IgD-negative memory B cell (primary cell): ENCODE data around the gene SARM1. TPM values are rescaled to one million over a fixed set of nuclear protein-coding genes. Genes with fewer than 3 reads are reported as not detected.

Experiments used
- H3K27ac Mint-ChIP-seq, 3 donors: one replicate each; pipeline ENCODE4 v1.8.0; 2020 to 2022; ENCODE audit warnings: mild to moderate bottlenecking in 3 of 3, mixed read lengths in 3 of 3, moderate library complexity in 1 of 3
- H3K27me3 Mint-ChIP-seq: one replicate; pipeline ENCODE4 v1.8.0; 2021; ENCODE audit warnings: mixed read lengths
- H3K36me3 Mint-ChIP-seq: one replicate; pipeline ENCODE4 v1.8.0; 2020; ENCODE audit warnings: mild to moderate bottlenecking, mixed read lengths
- H3K4me1 Mint-ChIP-seq, 3 donors: one replicate each; pipeline ENCODE4 v1.8.0; 2020 to 2022; ENCODE audit warnings: mixed read lengths in 3 of 3, mild to moderate bottlenecking in 1 of 3
- H3K4me3 Mint-ChIP-seq, 4 donors: one replicate each; pipeline ENCODE4 v1.8.0; 2020 to 2022; ENCODE audit warnings: mild to moderate bottlenecking in 4 of 4, mixed read lengths in 4 of 4, moderate library complexity in 3 of 4
- H3K9me3 Mint-ChIP-seq, 3 donors: one replicate each; pipeline ENCODE4 v1.8.0; 2020 to 2021; ENCODE audit warnings: mixed read lengths in 3 of 3, mild to moderate bottlenecking in 1 of 3
- polyA plus RNA-seq: library from polyadenylated mRNA; unstranded; fragments of 300-500 nt; fragmentation: Illumina TruSeq; gene quantifications from one replicate; pipeline ENCODE4 v1.2.3, GENCODE V29; 2021

The SARM1 gene
- polyA plus RNA-seq, 1 donor from 2014 or later, result 5.6 TPM

DNA sequence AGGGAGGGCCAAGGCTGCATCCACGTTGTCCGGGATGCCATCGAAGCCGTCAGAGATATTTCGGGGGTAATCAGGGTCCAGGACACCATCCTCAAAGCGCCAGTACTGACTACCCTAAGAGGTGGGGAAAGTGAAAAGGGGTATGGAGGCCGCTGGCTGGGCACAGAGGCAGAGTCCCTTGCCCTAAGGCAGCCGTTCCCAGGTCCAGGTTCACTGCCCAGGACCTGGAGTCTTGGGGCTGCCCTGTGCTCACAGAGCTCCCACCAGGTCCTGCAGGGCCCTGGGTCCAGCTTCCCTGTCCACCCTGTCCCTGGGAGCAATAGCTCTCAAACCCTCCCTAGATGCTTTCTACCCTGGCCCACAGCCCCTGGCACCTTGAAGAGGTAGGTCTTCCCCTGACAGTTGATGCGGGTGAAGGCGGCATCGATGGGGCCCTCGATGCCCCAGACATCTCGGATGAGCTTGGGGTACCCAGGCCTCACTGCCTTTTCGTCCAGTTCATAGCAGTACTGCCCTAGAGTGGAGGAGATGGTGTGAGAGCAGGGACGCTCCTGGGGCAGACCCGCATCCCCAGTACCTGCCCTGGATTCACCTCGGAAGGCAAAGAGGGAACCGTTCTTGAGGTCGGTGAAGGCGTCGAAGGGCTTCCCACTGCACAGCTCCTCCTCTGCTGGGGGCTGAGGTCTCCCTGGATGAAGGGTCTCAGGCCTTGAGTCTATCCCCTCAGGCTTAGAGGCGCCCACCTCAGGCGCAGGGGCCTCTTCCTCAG, 2.4 kb upstream of the SARM1 start:
- Mint-ChIP-seq H3K4me3 (peak overlapping the region in 2 of 4 donors; percentile 21 to 43), H3K36me3 (no peaks in the 10 kb centered on the region), H3K27me3 (no peaks in the 10 kb centered on the region), H3K9me3 (no peaks in the 10 kb centered on the region), H3K27ac (peak overlapping the region in 1 of 3 donors; percentile 8), H3K4me1 (peaks cover 0 to 15% (median 12%) of the 10 kb centered on the region in 3 donors)

DNA sequence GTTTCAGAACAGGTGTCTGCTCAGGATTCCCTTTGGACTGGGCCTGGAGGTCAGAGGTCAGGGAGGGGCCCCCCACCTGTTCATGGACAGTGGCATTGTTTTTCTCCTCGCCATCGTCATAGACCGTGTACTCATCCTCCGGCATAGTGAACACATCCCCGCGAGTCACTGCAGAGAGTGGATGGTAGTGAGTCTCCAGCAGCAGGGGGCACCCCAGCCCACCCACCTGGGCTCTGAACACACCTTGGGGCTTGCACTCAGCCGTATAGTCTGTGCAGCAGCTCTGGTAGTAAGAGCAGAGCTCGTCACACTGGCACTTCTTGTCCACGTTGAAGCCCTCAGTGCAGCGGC, 1.8 kb upstream of the SARM1 start:
- Mint-ChIP-seq H3K27me3 (no peaks in the 10 kb centered on the region), H3K4me1 (peaks cover 0 to 15% (median 12%) of the 10 kb centered on the region in 3 donors), H3K9me3 (no peaks in the 10 kb centered on the region), H3K4me3 (peak overlapping the region in 2 of 4 donors; percentile 55 to 71), H3K27ac (peak overlapping the region in 1 of 3 donors; percentile 8), H3K36me3 (no peaks in the 10 kb centered on the region)

DNA sequence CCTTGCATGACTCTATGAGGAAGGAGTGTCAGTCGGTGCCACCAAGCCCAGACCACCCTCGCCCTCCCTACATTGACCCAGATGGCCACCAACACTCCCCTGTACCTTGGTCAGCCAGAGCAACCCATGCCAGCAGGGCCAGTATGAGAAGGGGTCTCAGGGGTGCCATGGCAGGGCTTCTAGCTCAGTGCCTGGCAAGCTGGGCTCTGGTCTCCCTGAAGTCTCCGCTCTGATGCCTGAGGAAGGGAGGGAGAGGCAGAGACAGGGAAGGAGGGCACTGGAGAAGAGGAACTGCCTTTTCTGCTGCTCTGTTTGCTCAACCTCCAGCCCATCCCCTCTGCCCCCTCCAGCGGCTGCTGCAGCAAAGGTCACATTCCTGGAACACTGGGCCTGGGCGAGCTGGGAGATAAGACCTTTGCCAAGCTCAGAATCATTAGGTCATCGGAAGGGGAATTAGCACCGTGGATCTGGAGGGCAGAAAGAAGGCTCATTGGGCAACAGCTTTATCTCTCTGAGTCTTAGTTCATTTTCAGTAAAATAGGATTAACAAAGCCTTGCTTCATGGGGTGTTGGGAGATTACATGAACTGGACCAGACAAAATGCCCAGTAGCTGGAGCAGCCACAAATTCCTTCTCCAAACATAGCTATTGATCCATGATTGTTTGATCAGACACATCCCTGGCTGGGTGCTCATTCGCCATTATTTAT, 1.3 kb upstream of the SARM1 start, which contains the start of gene VTN:
Gene VTN, minus strand, starts transcription at position 273 of the 709 bp plus-strand sequence. Its CDS starts 104 bp downstream, at position 169.
- H3K27me3 Mint-ChIP-seq, result no peaks in the 10 kb centered on the region
- H3K36me3 Mint-ChIP-seq, result no peaks in the 10 kb centered on the region
- H3K9me3 Mint-ChIP-seq, result no peaks in the 10 kb centered on the region
- H3K4me1 Mint-ChIP-seq, result peaks cover 4 to 15% (median 12%) of the 10 kb centered on the region in 3 donors
- peak within 1 kb of the TSS; percentile 71 to 98 (median 92) for H3K4me3 Mint-ChIP-seq
- peak within 1 kb of the TSS; percentile 8 to 90 (median 80) for H3K27ac Mint-ChIP-seq

DNA sequence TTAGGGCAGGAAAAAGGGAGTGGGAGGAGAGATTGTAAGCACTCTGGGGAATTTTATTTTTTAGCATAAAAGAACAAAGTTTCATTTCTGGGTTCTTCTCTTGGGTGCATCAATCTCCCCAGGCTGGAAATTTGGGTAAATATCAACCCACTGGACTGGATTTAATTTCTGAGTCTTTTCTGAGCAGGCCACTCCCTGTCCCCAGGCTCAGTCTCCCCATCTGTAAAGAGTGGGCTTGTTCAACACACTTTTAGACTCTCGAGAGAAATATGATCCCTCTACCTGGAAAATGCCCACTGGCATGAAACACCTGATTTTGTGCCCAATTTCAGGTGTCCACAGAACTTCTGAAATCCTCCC, 770 bp upstream of the SARM1 start:
- peak overlapping the region; percentile 8 to 90 (median 80) for H3K27ac Mint-ChIP-seq
- no peaks in the 10 kb centered on the region for H3K9me3 Mint-ChIP-seq
- no peaks in the 10 kb centered on the region for H3K27me3 Mint-ChIP-seq
- H3K4me3 Mint-ChIP-seq, result peak overlapping the region; percentile 71 to 98 (median 92)
- H3K4me1 Mint-ChIP-seq, result peaks cover 4 to 15% (median 12%) of the 10 kb centered on the region in 3 donors
- no peaks in the 10 kb centered on the region for H3K36me3 Mint-ChIP-seq

DNA sequence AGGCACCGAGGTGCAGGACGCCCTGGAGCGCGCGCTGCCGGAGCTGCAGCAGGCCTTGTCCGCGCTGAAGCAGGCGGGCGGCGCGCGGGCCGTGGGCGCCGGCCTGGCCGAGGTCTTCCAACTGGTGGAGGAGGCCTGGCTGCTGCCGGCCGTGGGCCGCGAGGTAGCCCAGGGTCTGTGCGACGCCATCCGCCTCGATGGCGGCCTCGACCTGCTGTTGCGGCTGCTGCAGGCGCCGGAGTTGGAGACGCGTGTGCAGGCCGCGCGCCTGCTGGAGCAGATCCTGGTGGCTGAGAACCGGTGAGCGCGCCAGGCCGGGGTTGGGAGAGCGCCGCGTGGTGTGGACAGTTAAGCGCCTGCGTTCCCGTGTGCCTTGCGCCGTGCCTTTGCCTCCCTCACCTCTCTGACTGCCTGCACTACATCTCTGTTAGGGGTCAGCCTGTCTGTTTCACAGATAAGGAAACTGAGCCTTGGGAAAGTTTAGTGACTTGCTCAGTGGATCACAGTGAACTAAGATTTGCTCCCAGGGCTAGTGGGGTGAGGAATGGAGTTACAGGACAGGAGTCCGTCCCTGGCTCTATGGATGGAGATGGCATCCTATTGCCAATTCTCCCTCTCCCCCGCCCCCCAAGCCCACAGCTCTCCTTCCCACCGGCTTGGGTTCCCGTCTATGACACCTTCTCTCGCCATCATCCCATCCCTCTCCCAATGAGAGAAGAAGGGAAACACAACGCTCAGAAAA, 880 bp downstream of the SARM1 start:
- H3K27me3 Mint-ChIP-seq, result no peaks in the 10 kb centered on the region
- peak overlapping the region; percentile 71 to 87 (median 80) for H3K4me3 Mint-ChIP-seq
- H3K27ac Mint-ChIP-seq, result peak overlapping the region in 1 of 3 donors; percentile 86
- H3K36me3 Mint-ChIP-seq, result no peaks in the 10 kb centered on the region
- no peaks in the 10 kb centered on the region for H3K9me3 Mint-ChIP-seq
- H3K4me1 Mint-ChIP-seq, result peaks cover 4 to 15% (median 12%) of the 10 kb centered on the region in 3 donors

DNA sequence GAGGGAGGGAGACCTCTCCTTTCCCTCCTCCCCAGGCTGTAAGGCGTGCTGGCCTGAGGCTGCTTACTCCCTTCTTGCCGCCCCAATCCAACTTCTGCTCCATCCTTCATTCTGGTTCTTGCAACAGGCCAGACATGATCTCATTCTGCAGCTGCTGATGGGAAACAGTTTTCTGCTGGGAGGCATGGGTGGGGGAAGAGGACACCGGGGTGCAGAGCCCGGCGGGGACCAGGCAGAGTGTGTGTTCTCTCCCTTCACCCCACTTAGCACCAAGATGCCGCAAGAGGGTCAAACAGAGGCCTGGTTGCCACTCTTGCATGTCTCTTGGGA, 1.4 kb downstream of the SARM1 start:
- Mint-ChIP-seq H3K27me3 (no peaks in the 10 kb centered on the region), H3K4me1 (peaks cover 4 to 15% (median 12%) of the 10 kb centered on the region in 3 donors), H3K4me3 (peak overlapping the region; percentile 12 to 75 (median 66)), H3K9me3 (no peaks in the 10 kb centered on the region), H3K36me3 (peaks cover under 1% of the 10 kb centered on the region), H3K27ac (peak overlapping the region in 1 of 3 donors; percentile 53)

DNA sequence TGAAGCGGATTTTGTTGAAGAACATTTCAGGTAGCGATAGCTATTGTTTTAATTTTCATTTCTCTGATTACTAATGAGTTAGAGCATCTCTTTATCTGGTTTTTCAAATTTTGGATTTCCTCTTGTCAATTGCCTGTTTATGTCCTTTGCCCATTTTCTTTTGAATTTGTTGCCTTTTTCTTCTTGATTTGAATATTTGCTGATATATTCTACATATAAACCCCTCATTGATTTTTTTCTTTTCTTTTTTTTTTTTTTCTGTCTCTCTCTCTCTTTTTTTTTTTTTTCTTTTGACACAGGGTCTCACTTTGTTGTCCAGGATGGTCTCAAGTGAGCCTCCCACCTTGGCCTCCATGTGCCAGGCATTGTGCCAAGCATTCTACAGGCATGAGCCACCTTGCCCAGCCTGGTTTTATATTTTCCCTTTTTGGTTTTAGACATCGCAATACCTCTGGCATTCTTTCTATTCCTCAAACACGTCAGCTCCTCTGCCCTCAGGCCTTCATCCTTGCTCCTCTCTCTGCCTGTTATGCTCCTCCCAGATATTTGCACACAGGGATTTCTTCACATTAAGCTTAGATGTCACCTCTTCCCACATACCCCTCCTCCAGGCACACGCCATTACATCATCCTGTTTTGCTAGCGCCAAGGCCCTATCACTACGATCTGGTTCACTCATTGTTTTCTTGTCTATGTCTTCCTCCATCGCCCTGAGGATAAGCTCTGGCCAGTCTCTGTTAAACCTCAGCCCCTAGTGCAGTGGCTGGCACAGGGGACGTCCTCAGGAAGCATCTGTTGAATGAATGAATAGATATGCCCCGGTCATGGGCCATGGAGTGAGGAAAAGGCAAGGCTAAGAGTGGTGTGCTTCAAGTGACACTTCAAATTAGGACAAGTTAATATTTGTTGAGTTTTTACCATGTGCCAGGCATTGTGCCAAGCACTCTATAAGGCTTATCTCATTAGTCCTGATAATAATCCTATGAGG, 8.6 kb downstream of the SARM1 start:
- Mint-ChIP-seq H3K36me3 (peaks cover 7% of the 10 kb centered on the region), H3K27me3 (peaks cover 10% of the 10 kb centered on the region), H3K27ac (peak overlapping the region in 1 of 3 donors; percentile 72), H3K9me3 (no peaks in the 10 kb centered on the region), H3K4me1 (peaks cover under 1 to 16% (median 4%) of the 10 kb centered on the region in 3 donors), H3K4me3 (peak overlapping the region in 1 of 4 donors; percentile 12)

DNA sequence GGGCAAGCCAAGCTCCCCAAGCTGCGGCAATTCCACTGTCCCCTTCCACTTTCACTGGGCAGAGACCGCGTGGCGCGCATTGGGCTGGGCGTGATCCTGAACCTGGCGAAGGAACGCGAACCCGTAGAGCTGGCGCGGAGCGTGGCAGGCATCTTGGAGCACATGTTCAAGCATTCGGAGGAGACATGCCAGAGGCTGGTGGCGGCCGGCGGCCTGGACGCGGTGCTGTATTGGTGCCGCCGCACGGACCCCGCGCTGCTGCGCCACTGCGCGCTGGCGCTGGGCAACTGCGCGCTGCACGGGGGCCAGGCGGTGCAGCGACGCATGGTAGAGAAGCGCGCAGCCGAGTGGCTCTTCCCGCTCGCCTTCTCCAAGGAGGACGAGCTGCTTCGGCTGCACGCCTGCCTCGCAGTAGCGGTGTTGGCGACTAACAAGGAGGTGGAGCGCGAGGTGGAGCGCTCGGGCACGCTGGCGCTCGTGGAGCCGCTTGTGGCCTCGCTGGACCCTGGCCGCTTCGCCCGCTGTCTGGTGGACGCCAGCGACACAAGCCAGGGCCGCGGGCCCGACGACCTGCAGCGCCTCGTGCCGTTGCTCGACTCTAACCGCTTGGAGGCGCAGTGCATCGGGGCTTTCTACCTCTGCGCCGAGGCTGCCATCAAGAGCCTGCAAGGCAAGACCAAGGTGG, 9.8 kb downstream of the SARM1 start:
- H3K4me3 Mint-ChIP-seq, result peak overlapping the region in 1 of 4 donors; percentile 52
- H3K27me3 Mint-ChIP-seq, result peaks cover 10% of the 10 kb centered on the region
- H3K27ac Mint-ChIP-seq, result no peak overlapping the region

DNA sequence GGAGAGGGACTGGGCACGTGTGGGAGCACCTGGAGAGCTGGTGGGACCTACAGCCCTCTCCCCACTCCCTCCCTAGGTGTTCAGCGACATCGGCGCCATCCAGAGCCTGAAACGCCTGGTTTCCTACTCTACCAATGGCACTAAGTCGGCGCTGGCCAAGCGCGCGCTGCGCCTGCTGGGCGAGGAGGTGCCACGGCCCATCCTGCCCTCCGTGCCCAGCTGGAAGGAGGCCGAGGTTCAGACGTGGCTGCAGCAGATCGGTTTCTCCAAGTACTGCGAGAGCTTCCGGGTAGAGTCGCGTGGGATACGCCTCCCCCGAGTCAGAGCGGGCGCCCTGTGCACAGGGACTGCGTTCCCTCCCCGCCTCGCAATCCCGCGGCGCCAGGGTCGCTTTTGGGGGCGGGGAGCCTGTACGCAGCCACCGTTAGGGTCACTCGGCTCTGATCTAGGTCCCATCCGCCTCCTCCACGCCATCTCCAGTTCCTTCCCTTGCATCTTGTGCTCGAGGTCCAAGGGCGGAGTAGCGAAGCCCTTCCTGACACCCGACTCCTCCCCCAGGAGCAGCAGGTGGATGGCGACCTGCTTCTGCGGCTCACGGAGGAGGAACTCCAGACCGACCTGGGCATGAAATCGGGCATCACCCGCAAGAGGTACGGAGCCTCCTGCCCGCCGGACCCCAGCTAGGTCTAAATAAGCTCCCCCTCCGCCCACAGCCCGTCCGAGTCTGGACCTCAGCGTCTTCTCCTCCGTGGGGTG, 13.0 kb downstream of the SARM1 start:
- peaks cover 10% of the 10 kb centered on the region for H3K27me3 Mint-ChIP-seq
- peaks cover 0 to 17% (median 6%) of the 10 kb centered on the region in 3 donors for H3K4me1 Mint-ChIP-seq
- H3K36me3 Mint-ChIP-seq, result peaks cover 8% of the 10 kb centered on the region
- H3K9me3 Mint-ChIP-seq, result no peaks in the 10 kb centered on the region
- H3K27ac Mint-ChIP-seq, result no peak overlapping the region
- peak overlapping the region; percentile 70 to 95 (median 91) for H3K4me3 Mint-ChIP-seq

More for the DNA sequence above, 9.8 kb downstream of the SARM1 start:
- Mint-ChIP-seq H3K36me3 (peaks cover 7% of the 10 kb centered on the region), H3K4me1 (peaks cover 0 to 19% (median 6%) of the 10 kb centered on the region in 3 donors), H3K9me3 (no peaks in the 10 kb centered on the region)

DNA sequence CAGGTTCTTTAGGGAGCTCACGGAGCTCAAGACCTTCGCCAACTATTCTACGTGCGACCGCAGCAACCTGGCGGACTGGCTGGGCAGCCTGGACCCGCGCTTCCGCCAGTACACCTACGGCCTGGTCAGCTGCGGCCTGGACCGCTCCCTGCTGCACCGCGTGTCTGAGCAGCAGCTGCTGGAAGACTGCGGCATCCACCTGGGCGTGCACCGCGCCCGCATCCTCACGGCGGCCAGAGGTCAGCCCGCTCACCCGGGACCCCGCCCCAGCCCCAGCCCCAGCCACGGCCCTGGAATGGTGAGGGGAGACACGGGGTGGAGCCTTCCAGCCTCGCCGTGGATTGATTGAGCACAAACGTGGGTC, 13.5 kb downstream of the SARM1 start:
- Mint-ChIP-seq H3K27ac (no peak overlapping the region), H3K4me1 (peaks cover 0 to 17% (median 6%) of the 10 kb centered on the region in 3 donors), H3K4me3 (peak overlapping the region; percentile 70 to 95 (median 91)), H3K36me3 (peaks cover 9% of the 10 kb centered on the region), H3K9me3 (no peaks in the 10 kb centered on the region), H3K27me3 (peaks cover 10% of the 10 kb centered on the region)

DNA sequence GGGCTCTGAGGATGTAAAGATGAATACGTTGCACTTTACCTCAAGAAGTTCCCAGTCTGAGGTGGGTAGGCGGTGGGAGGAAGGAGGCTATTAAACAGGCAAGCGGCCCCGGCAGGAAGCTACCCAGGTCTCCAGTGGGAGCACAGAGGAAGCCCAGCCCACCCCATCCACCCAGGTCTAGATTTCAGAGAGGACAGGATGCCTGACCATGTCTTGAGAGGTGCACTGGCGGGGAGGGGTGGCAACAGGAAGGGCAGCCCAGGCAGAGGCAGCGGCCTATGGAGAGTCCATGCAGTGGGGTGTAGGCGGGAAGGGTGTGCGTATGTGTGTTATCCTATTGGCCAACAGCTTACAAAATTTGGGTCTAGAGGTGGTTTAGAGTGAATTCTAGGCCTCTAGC, 13.9 kb downstream of the SARM1 start:
- Mint-ChIP-seq H3K36me3 (peaks cover 11% of the 10 kb centered on the region), H3K9me3 (no peaks in the 10 kb centered on the region), H3K4me3 (peak overlapping the region in 3 of 4 donors; percentile 82 to 95 (median 88)), H3K4me1 (peaks cover 0 to 13% (median 6%) of the 10 kb centered on the region in 3 donors), H3K27me3 (peaks cover 9% of the 10 kb centered on the region), H3K27ac (no peak overlapping the region)

DNA sequence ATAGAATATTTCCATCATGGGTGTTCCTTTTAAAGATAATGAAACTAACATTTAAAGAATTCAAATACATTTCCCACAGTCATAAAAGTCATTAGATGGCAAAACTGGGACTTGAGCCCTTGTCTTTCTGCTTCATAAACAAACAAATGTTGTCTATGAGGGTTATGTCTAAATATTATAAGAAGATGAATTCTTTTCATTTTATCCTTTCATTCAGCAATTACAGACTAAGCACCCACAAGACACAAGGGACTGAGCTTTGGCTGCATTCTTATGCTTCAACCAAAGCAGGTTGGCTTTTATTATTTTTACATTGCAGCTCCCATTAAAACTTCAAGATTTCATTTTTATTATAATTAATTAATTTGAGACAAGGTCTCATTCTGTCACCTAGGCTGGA, 14.9 kb downstream of the SARM1 start:
- Mint-ChIP-seq H3K4me3 (no peak overlapping the region), H3K9me3 (no peaks in the 10 kb centered on the region), H3K27ac (no peak overlapping the region), H3K4me1 (peaks cover 0 to 12% (median 6%) of the 10 kb centered on the region in 3 donors), H3K36me3 (peaks cover 14% of the 10 kb centered on the region), H3K27me3 (peaks cover 9% of the 10 kb centered on the region)

DNA sequence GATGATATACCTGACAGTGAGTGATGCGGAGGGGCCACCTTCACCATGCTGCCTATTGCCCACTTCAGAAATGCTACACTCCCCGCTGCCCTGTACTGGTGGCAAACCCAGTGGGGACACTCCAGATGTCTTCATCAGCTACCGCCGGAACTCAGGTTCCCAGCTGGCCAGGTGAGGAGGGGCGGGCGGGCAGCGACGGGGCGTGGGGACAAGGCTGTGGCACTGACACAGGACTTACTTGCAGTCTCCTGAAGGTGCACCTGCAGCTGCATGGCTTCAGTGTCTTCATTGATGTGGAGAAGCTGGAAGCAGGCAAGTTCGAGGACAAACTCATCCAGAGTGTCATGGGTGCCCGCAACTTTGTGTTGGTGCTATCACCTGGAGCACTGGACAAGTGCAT, 16.6 kb downstream of the SARM1 start:
- Mint-ChIP-seq H3K4me3 (no peak overlapping the region), H3K27me3 (peaks cover 7% of the 10 kb centered on the region), H3K27ac (no peak overlapping the region), H3K36me3 (peaks cover 14% of the 10 kb centered on the region), H3K9me3 (no peaks in the 10 kb centered on the region), H3K4me1 (peaks cover 0 to 11% (median 6%) of the 10 kb centered on the region in 3 donors)
